ENCODE data around the gene NKAPL. TPM values are rescaled to one million over a fixed set of nuclear protein-coding genes. Genes with fewer than 3 reads are reported as not detected.

The NKAPL gene
- total RNA-seq, 1 donor from 2014 or later = not detected

- Mint-ChIP-seq H3K27ac (no peak overlapping the region), H3K4me1 (no peaks in the 10 kb centered on the region), H3K4me3 (no peak overlapping the region), H3K9me3 (no peaks in the 10 kb centered on the region), H3K36me3 (peaks cover 26% of the 10 kb centered on the region), H3K27me3 (ENCODE audit: insufficient read depth, low read depth) (no peaks in the 10 kb centered on the region)
- TF ChIP-seq EZH2phosphoT487 (IDR thresholded peaks at IDR 0.05) = no peak
- no peak for TF ChIP-seq CTCF (IDR thresholded peaks at IDR 0.05)
- TF ChIP-seq EZH2 (IDR thresholded peaks at IDR 0.05) = no peak
- DNase-seq (ENCODE audit: low spot score) = no peak
- Histone ChIP-seq H3K4me2 (no peak overlapping the region), H3K27ac (no peak overlapping the region), H3K4me1 (no peaks in the 10 kb centered on the region), H3K9me3 (ENCODE audit: low read depth) (no peaks in the 10 kb centered on the region), H3K79me2 (ENCODE audit: low read depth) (no peaks in the 10 kb centered on the region), H2AFZ (replicated peaks) (no peak overlapping the region), H3F3A (ENCODE audit: low read depth) (peaks cover 6% of the 10 kb centered on the region), H3K4me3 (no peak overlapping the region), H3K27me3 (no peaks in the 10 kb centered on the region), H4K20me1 (ENCODE audit: low read depth) (no peaks in the 10 kb centered on the region), H3K9ac (no peak overlapping the region), H3K36me3 (no peaks in the 10 kb centered on the region)
Observed at GRCh38 chr6:28240471-28240870, 18.6 kb upstream of the NKAPL start.

GRCh38 chr6:28243946-28244345, 15.2 kb upstream of the NKAPL start:
- H3K9me3 Mint-ChIP-seq = no peaks in the 10 kb centered on the region
- Histone ChIP-seq H3K9ac (no peak overlapping the region), H3K4me3 (no peak overlapping the region), H3K27me3 (no peaks in the 10 kb centered on the region), H3K9me3 (ENCODE audit: low read depth) (no peaks in the 10 kb centered on the region), H3K4me1 (no peaks in the 10 kb centered on the region), H4K20me1 (ENCODE audit: low read depth) (no peaks in the 10 kb centered on the region), H3K27ac (no peak overlapping the region), H2AFZ (replicated peaks) (no peak overlapping the region), H3K79me2 (ENCODE audit: low read depth) (no peaks in the 10 kb centered on the region), H3K36me3 (no peaks in the 10 kb centered on the region), H3K4me2 (no peak overlapping the region), H3F3A (ENCODE audit: low read depth) (peaks cover 6% of the 10 kb centered on the region)
- DNase-seq (ENCODE audit: low spot score) = no peak
- TF ChIP-seq CTCF (IDR thresholded peaks at IDR 0.05) (no peak), EZH2phosphoT487 (IDR thresholded peaks at IDR 0.05) (no peak), EZH2 (IDR thresholded peaks at IDR 0.05) (no peak)
- H3K27ac Mint-ChIP-seq = no peak overlapping the region
- no peaks in the 10 kb centered on the region for H3K4me1 Mint-ChIP-seq
- H3K27me3 Mint-ChIP-seq (ENCODE audit: insufficient read depth, low read depth) = no peaks in the 10 kb centered on the region
- H3K36me3 Mint-ChIP-seq = peaks cover 21% of the 10 kb centered on the region
- no peak overlapping the region for H3K4me3 Mint-ChIP-seq

GRCh38 chr6:28245206-28245941, 13.7 kb upstream of the NKAPL start:
- Histone ChIP-seq H3K9ac (no peak overlapping the region), H3K4me3 (no peak overlapping the region), H3K27ac (no peak overlapping the region), H3K36me3 (peaks cover 3% of the 10 kb centered on the region), H4K20me1 (ENCODE audit: low read depth) (no peaks in the 10 kb centered on the region), H2AFZ (replicated peaks) (no peak overlapping the region), H3K9me3 (ENCODE audit: low read depth) (no peaks in the 10 kb centered on the region), H3K4me2 (no peak overlapping the region), H3K79me2 (ENCODE audit: low read depth) (peaks cover 9% of the 10 kb centered on the region), H3K4me1 (no peaks in the 10 kb centered on the region), H3F3A (ENCODE audit: low read depth) (peaks cover 6% of the 10 kb centered on the region), H3K27me3 (no peaks in the 10 kb centered on the region)
- Mint-ChIP-seq H3K27me3 (ENCODE audit: insufficient read depth, low read depth) (no peaks in the 10 kb centered on the region), H3K9me3 (no peaks in the 10 kb centered on the region), H3K27ac (no peak overlapping the region), H3K36me3 (peaks cover 19% of the 10 kb centered on the region), H3K4me1 (no peaks in the 10 kb centered on the region), H3K4me3 (no peak overlapping the region)
- TF ChIP-seq EZH2phosphoT487 (IDR thresholded peaks at IDR 0.05) (no peak), EZH2 (IDR thresholded peaks at IDR 0.05) (no peak), CTCF (IDR thresholded peaks at IDR 0.05) (no peak)
- DNase-seq (ENCODE audit: low spot score) = no peak
